ENCODE results near the gene RALGAPA1. TPM values are rescaled to one million over a fixed set of nuclear protein-coding genes. Genes with fewer than 3 reads are reported as not detected.

Gene RALGAPA1
- total RNA-seq, 1 donor from 2014 or later = 31.8 TPM

DNA sequence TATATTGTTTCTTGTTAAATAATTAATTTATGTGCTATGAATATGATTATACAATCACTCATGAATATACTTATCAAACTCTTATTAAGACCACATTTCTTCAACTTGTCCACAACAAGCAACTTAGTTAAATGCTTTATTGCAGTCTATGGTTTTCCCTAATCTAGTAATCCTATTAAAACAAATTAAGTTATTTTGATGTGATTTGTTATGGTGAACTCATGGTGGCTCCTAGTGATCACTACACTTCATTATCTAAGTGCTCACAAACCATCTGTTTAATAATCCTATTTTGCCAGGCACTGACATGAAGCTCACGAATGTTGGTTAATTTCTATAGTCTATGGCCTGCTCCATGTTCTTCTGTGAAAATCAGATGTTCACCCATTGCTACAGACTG is 232.2 kb downstream of the RALGAPA1 start:
- H3K27ac ChIP-seq (replicated peaks) = no peak overlapping the region
- intact Hi-C loops (cut with micrococcal nuclease) = no loop called here

DNA sequence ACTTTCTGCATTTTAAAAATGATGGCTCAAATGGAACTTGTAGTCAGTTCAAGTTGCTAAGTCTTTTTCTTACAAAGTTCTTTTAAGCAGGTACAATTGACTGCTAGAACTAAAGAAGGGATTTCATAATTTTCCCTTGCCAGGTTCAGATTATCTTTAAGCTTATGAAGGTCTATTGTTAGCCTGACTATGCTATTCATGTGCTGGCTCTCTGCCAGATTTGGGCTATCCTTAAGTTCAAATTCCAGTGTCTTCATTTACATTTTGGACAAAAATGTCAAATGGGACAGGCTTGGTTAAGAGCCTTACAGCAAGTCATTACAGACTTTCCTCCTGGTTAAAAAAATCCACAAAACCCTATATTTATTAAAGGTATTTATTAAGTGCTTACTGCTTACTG is 232.8 kb downstream of the RALGAPA1 start:
- Histone ChIP-seq H3K36me3 (peaks cover 8% of the 10 kb centered on the region), H3K27me3 (ENCODE audit: low read depth) (no peaks in the 10 kb centered on the region), H3K4me3 (no peak overlapping the region), H3K4me1 (peaks cover 13% of the 10 kb centered on the region), H3K9me3 (replicated peaks) (no peaks in the 10 kb centered on the region), H3K27ac (replicated peaks) (no peak overlapping the region)
- no peak for DNase-seq
- TF ChIP-seq, protein P1, sequence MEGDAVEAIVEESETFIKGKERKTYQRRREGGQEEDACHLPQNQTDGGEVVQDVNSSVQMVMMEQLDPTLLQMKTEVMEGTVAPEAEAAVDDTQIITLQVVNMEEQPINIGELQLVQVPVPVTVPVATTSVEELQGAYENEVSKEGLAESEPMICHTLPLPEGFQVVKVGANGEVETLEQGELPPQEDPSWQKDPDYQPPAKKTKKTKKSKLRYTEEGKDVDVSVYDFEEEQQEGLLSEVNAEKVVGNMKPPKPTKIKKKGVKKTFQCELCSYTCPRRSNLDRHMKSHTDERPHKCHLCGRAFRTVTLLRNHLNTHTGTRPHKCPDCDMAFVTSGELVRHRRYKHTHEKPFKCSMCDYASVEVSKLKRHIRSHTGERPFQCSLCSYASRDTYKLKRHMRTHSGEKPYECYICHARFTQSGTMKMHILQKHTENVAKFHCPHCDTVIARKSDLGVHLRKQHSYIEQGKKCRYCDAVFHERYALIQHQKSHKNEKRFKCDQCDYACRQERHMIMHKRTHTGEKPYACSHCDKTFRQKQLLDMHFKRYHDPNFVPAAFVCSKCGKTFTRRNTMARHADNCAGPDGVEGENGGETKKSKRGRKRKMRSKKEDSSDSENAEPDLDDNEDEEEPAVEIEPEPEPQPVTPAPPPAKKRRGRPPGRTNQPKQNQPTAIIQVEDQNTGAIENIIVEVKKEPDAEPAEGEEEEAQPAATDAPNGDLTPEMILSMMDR (IDR thresholded peaks at IDR 0.05; ENCODE audit: borderline replicate concordance) = no peak
- intact Hi-C loops (cut with micrococcal nuclease) = no loop called here

More for the DNA sequence above, 232.2 kb downstream of the RALGAPA1 start:
- H3K27me3 ChIP-seq (ENCODE audit: low read depth) = no peaks in the 10 kb centered on the region
- H3K4me3 ChIP-seq = no peak overlapping the region
- TF ChIP-seq, protein P1 (IDR thresholded peaks at IDR 0.05; ENCODE audit: borderline replicate concordance) = no peak
- H3K9me3 ChIP-seq (replicated peaks) = no peaks in the 10 kb centered on the region
- peaks cover 5% of the 10 kb centered on the region for H3K36me3 ChIP-seq
- no peak for DNase-seq
- H3K4me1 ChIP-seq = peaks cover 13% of the 10 kb centered on the region

DNA sequence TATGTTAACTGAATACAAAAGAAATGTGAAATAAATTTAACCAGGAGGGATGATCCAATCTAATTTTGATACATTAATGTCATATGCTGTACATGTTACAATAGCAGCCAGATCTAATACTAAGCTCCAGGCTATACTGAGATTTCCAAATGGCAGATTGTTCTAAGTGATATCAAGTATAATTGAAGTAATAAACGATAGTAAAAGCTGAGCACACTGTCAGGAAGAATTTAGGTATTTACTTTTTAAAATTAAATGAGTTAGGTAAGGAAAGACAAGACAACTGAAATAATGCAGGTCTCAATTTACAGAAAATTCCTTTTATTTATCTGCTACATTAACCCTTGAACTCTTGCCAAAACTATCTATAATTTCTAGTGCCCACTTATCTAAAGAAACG is 235.2 kb downstream of the RALGAPA1 start:
- intact Hi-C loops (cut with micrococcal nuclease) = no loop called here
- Histone ChIP-seq H3K9me3 (replicated peaks) (no peaks in the 10 kb centered on the region), H3K27ac (replicated peaks) (no peak overlapping the region), H3K4me1 (peaks cover 13% of the 10 kb centered on the region), H3K27me3 (ENCODE audit: low read depth) (no peaks in the 10 kb centered on the region), H3K4me3 (no peak overlapping the region), H3K36me3 (peaks cover 20% of the 10 kb centered on the region)
- TF ChIP-seq, protein P1 (IDR thresholded peaks at IDR 0.05; ENCODE audit: borderline replicate concordance) = no peak
- DNase-seq = no peak

DNA sequence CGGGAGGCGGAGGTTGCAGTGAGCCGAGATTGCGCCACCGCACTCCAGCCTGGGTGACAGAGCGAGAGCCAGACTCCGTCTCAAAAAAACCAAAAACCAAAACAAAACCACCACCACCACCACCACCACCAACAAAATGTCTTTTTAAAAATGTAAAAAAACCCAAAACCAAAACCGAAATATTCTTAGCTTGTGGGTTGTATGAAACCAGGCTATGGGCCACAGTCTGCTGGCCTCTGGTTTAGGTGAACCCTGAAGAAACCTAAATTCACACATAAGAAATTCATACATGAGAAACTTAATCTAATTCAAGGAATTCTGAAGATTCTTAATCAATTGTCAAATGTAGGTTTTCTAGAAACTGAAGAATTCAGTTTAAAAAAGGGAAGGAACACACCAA is 237.5 kb downstream of the RALGAPA1 start:
- Histone ChIP-seq H3K36me3 (peaks cover 27% of the 10 kb centered on the region), H3K27ac (replicated peaks) (no peak overlapping the region)

DNA sequence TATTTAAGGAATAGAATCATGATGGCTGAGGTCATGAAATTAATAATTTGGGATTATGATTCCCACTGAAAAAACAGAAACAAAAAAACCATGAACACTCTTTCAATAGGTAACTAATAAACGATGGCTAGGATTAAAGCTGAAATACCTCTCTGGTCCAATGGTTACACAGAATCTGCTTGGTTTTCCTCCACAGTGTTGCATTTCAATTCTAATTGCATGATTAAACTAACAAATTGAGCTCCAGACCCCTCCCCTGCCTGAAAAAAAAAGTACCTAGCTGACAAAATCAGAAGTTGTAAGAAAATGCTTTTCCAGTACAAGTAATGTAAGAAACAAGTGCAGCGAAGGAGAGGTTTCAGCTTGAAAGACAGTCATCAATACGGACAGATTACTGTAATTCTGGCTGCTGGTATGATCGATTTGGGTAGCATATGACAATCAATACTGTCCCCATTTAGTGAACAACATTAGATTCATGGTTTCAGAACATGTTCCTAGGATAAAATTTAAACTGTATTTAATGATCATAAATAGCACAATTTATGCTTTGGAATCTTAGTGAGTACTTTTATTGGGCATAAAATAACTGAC is 243.1 kb downstream of the RALGAPA1 start:
- Histone ChIP-seq H3K4me3 (no peak overlapping the region), H3K27ac (replicated peaks) (no peak overlapping the region), H3K4me1 (no peaks in the 10 kb centered on the region), H3K27me3 (ENCODE audit: low read depth) (no peaks in the 10 kb centered on the region), H3K9me3 (replicated peaks) (no peaks in the 10 kb centered on the region), H3K36me3 (peaks cover 19% of the 10 kb centered on the region)
- DNase-seq = no peak
- TF ChIP-seq, protein P1 (IDR thresholded peaks at IDR 0.05; ENCODE audit: borderline replicate concordance) = no peak
- intact Hi-C loops (cut with micrococcal nuclease) = no loop called here

More for the DNA sequence above, 237.5 kb downstream of the RALGAPA1 start:
- peaks cover 6% of the 10 kb centered on the region for H3K4me1 ChIP-seq
- H3K4me3 ChIP-seq = no peak overlapping the region
- H3K27me3 ChIP-seq (ENCODE audit: low read depth) = no peaks in the 10 kb centered on the region
- DNase-seq = no peak
- no peaks in the 10 kb centered on the region for H3K9me3 ChIP-seq (replicated peaks)
- intact Hi-C loops (cut with micrococcal nuclease) = no loop called here
- TF ChIP-seq, protein P1 (IDR thresholded peaks at IDR 0.05; ENCODE audit: borderline replicate concordance) = no peak

Measured in left ventricle myocardium inferior (tissue), 1 donor.